ENCODE measurements around the gene QRICH1.

The QRICH1 gene

GRCh38 chr3:49030321-49030720 lies 63.5 kb downstream of the QRICH1 start:
- DNase-seq (ENCODE audit: extremely low spot score) = no peak
- TF ChIP-seq CTCF (IDR thresholded peaks at IDR 0.05; ENCODE audit: control extremely low read depth, extremely low read depth, low read depth, missing control alignments) = no peak
- ChIA-PET POLR2A (interaction anchor here (0.7 to 1.3 kb wide), 2 partner anchors 10 to 510 kb away, joined by 3 to 5 read pairs; no protein-coding TSS in a partner anchor), CTCF (interaction anchor here (1.2 to 2.4 kb wide), 2 partner anchors 9 to 21 kb away, joined by 3 to 19 read pairs; partner anchors contain the start of gene NDUFAF3)

- ChIA-PET CTCF (interaction anchor here (0.6 to 1.5 kb wide), 7 partner anchors 9 to 70 kb away, joined by 3 to 5 read pairs (median 4); partner anchors contain the start of genes P4HTM and WDR6), POLR2A (interaction anchor here (0.5 to 1.8 kb wide), 15 partner anchors 9 to 1706 kb away, joined by 3 to 29 read pairs (median 5); partner anchors contain the start of genes DALRD3, P4HTM, QRICH1 and USP19)
- no peak for TF ChIP-seq CTCF (IDR thresholded peaks at IDR 0.05; ENCODE audit: control extremely low read depth, extremely low read depth, low read depth, missing control alignments)
- no peak for DNase-seq (ENCODE audit: extremely low spot score)
Measured at GRCh38 chr3:49029563-49029884, 64.3 kb downstream of the QRICH1 start.

- peak; percentile 16 for TF ChIP-seq CTCF (IDR thresholded peaks at IDR 0.05; ENCODE audit: control extremely low read depth, extremely low read depth, low read depth, missing control alignments)
- ChIA-PET CTCF (interaction anchor here (0.6 to 1.5 kb wide), 7 partner anchors 9 to 70 kb away, joined by 3 to 5 read pairs (median 4); partner anchors contain the start of genes P4HTM and WDR6), POLR2A (interaction anchor here (0.5 to 1.8 kb wide), 17 partner anchors 8 to 1705 kb away, joined by 3 to 29 read pairs (median 5); partner anchors contain the start of genes DALRD3, P4HTM, QRICH1 and USP19)
- DNase-seq (ENCODE audit: extremely low spot score) = peak; percentile 91
Measured at GRCh38 chr3:49028673-49029562, 65.0 kb downstream of the QRICH1 start, which contains the start of gene IMPDH2. IMPDH2 (minus strand) TSS chr3:49029398; CDS start chr3:49029350, 48 bp downstream.

- CTCF ChIA-PET = interaction anchor here (1.5 kb wide), 1 partner anchor 69 kb away, joined by 4 read pairs; no protein-coding TSS in a partner anchor
- no peak for TF ChIP-seq CTCF (IDR thresholded peaks at IDR 0.05; ENCODE audit: control extremely low read depth, extremely low read depth, low read depth, missing control alignments)
- DNase-seq (ENCODE audit: extremely low spot score) = no peak
- POLR2A ChIA-PET = interaction anchor here (0.5 to 1.8 kb wide), 5 partner anchors 8 to 79 kb away, joined by 5 to 29 read pairs (median 17); partner anchors contain the start of genes QRICH1 and WDR6
Measured at GRCh38 chr3:49028298-49028672, 65.6 kb downstream of the QRICH1 start.

GRCh38 chr3:49027634-49028033 lies 66.2 kb downstream of the QRICH1 start:
- TF ChIP-seq CTCF (IDR thresholded peaks at IDR 0.05; ENCODE audit: control extremely low read depth, extremely low read depth, low read depth, missing control alignments) = no peak
- POLR2A ChIA-PET = interaction anchor here (1.1 kb wide), 1 partner anchor 20 kb away, joined by 3 read pairs; the partner anchor contains the start of gene WDR6
- CTCF ChIA-PET = no interaction called here
- no peak for DNase-seq (ENCODE audit: extremely low spot score)

- CTCF ChIA-PET = interaction anchor here (1.5 kb wide), 1 partner anchor 33 kb away, joined by 3 read pairs; no protein-coding TSS in a partner anchor
- TF ChIP-seq CTCF (IDR thresholded peaks at IDR 0.05; ENCODE audit: control extremely low read depth, extremely low read depth, low read depth, missing control alignments) = no peak
- DNase-seq (ENCODE audit: extremely low spot score) = no peak
- POLR2A ChIA-PET = interaction anchor here (0.6 to 1.7 kb wide), 3 partner anchors 14 to 125 kb away, joined by 3 to 7 read pairs (median 5); partner anchors contain the start of gene WDR6
Measured at GRCh38 chr3:49026536-49026935, 67.3 kb downstream of the QRICH1 start.

Measured in GM10248 (cell line).